AG04449 (cell line): ENCODE data around the gene ARL10.
A peak's percentile ranks its signal among the peaks of the same experiment; 100 is the strongest.

Experiments used
- CTCF ChIA-PET: fragments of 350-600 bp; formaldehyde crosslinking; extraction: SDS; loops from one replicate; lab custom pipeline; 2021; ENCODE audit warnings: antibody characterized with exemption; lab: Yijun Ruan, JAX
- POLR2A ChIA-PET: fragments of 400-600, 350-600 bp; formaldehyde crosslinking; extraction: SDS; loops from one replicate; lab custom pipeline; 2020; ENCODE audit warnings: antibody characterized with exemption, inconsistent platforms; lab: Yijun Ruan, JAX
- DNase-seq: peaks from one replicate; pipeline ENCODE4 v3.0.0-alpha.2; 2010; ENCODE audit warnings: low read depth, low spot score
- H3K4me3 ChIP-seq: 2 replicates; pipeline ENCODE4 v1.5.1; 2011; ENCODE audit warnings: low read depth, mild to moderate bottlenecking, control low read depth, low read length
- TF ChIP-seq, protein P1 (sequence below): IDR thresholded peaks from one replicate; pipeline ENCODE4 v1.5.1; 2011; ENCODE audit warnings: mild to moderate bottlenecking, moderate library complexity, low read length, control low read depth, inconsistent platforms; ENCODE audit not compliant: insufficient read depth; ENCODE audit errors: missing control alignments

The ARL10 gene

DNA sequence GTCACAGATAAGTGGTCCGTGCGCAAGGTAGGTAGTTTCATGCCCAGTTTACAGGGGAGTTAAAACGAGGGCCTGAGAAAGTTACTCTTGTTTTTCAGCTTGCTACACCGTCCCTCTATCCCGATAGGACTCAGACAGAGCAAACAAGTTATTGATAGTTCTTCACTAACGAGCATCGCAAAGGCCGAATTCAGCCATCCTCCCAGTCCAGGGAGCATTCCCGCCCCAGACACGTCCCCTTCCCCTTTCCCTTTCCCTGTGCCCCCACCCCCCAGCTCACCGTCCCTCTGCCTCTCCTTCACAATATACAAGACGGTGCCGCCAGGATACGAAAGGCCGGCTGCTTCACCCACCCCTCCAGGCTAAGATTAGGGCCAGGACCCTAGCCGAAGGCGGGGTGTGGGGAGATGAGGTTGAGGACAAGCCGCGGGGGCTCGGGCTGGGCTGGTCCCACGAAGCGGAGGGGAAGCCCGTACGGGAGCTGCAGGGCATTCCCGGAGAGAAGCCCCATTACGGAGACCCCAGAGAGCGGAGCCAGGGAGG lies 4.3 kb upstream of the ARL10 start:
- peak overlapping the region; percentile 94 for H3K4me3 ChIP-seq

DNA sequence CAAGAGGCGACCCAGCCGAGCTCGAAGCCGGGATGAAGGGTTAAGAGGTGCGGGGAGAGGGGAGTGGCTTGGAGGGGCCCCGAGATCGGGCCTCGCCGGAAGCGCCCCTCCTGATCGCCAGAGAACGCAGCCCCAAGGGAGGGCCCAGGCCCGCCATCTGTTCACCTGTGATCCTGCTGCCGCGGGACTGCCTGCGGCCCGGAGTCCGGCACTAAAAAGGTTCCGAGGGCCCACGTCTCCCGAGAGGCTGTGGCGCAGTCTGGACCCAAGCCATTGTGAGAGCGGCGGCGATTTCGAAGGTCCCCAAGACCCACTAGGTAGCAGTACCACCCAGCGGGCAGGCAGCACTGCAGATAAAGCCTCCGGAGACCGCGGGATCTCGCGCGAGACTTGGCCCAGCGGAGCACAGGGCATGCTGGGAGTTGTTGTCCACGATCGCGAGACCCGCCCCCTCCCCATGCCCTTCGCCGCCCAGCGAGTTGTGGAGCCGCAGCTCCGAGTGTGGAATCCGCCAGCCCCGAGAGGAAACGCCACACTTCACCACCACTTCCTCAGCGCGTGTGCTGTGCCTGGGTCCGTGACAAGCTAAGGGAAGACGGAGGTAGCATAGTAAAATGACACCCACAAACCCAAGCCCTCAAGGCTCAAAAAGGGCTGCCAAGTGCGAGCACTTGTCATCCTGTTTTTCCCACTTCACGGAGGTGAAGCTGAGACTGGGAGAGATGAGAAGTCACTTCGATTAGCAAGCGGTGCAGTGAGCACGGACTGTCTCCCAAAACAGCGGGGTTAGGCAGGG lies 3.7 kb upstream of the ARL10 start, which contains the start of gene KIAA1191:
TSS of gene KIAA1191 (minus strand) at position 328 of the 796 bp plus-strand sequence. CDS start 2,256 bp downstream, outside the sequence.
- DNase-seq: peak; percentile 34
- TF ChIP-seq, protein P1, sequence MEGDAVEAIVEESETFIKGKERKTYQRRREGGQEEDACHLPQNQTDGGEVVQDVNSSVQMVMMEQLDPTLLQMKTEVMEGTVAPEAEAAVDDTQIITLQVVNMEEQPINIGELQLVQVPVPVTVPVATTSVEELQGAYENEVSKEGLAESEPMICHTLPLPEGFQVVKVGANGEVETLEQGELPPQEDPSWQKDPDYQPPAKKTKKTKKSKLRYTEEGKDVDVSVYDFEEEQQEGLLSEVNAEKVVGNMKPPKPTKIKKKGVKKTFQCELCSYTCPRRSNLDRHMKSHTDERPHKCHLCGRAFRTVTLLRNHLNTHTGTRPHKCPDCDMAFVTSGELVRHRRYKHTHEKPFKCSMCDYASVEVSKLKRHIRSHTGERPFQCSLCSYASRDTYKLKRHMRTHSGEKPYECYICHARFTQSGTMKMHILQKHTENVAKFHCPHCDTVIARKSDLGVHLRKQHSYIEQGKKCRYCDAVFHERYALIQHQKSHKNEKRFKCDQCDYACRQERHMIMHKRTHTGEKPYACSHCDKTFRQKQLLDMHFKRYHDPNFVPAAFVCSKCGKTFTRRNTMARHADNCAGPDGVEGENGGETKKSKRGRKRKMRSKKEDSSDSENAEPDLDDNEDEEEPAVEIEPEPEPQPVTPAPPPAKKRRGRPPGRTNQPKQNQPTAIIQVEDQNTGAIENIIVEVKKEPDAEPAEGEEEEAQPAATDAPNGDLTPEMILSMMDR: peak; percentile 0
- ChIA-PET POLR2A (interaction anchor here (0.6 to 1.1 kb wide), 3 partner anchors 10 to 140 kb away, joined by 3 to 5 read pairs (median 3); no protein-coding TSS in a partner anchor), CTCF (interaction anchor here (1.0 to 1.8 kb wide), 2 partner anchors 10 to 632 kb away, joined by 4 to 7 read pairs; no protein-coding TSS in a partner anchor)
- peak within 1 kb of the TSS; percentile 94 for H3K4me3 ChIP-seq

More for the DNA sequence above, 4.3 kb upstream of the ARL10 start:
- DNase-seq: no peak
- ChIA-PET CTCF (interaction anchor here (1.0 to 1.6 kb wide), 2 partner anchors 9 to 87 kb away, joined by 3 to 4 read pairs; no protein-coding TSS in a partner anchor), POLR2A (interaction anchor here (1.1 kb wide), 1 partner anchor 141 kb away, joined by 3 read pairs; no protein-coding TSS in a partner anchor)
- TF ChIP-seq, protein P1: no peak

DNA sequence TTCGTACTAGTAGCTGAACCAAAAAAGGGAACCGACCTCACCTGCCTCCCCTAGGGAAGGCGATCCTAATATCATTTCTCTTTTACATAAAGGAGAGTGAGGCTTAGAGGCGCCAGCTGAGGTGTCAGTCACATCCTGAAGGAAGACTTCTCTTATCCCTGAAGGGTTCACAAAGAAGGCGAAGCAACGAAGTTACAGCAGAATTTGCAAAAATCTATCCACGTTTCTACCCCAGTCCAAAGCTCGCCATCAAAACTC lies 3.1 kb upstream of the ARL10 start:
- ChIA-PET POLR2A (interaction anchor here (0.8 kb wide), 1 partner anchor 19 kb away, joined by 5 read pairs; no protein-coding TSS in a partner anchor), CTCF (interaction anchor here (1.8 kb wide), 1 partner anchor 632 kb away, joined by 7 read pairs; no protein-coding TSS in a partner anchor)
- H3K4me3 ChIP-seq: peak overlapping the region; percentile 94
- no peak for DNase-seq
- TF ChIP-seq, protein P1: no peak

DNA sequence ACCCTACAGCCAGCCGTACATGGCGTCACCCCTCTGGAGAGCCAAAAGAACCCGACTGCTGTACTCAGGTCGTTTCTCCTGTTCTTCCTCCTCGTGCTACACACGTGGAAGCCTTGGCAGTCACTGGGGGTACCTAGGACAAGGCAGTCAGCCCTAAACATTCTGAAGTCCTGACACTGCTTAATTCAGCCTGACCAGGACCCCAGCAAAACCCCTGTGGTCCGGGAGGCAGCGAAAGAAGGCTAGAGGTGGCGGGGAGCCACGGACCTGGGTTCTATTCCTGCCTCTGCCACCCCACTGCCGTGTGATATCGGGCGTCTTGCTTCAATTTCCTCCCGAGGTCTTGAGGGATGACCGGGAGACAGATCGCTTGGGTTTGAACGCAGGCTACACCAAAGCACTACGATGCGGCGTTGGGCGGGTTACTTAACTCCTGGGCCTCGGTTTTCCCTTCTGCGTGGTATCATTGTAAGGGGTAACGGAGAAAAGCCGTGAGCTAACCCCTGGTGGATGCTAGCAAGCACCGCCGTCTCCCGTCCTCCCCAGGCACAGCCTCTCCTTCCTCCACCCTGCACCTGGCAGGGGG lies 429 bp upstream of the ARL10 start:
- TF ChIP-seq, protein P1: no peak
- DNase-seq: no peak
- CTCF ChIA-PET: no interaction called here
- H3K4me3 ChIP-seq: peak overlapping the region; percentile 70
- POLR2A ChIA-PET: interaction anchor here (1.6 kb wide), 1 partner anchor 13 kb away, joined by 5 read pairs; no protein-coding TSS in a partner anchor

DNA sequence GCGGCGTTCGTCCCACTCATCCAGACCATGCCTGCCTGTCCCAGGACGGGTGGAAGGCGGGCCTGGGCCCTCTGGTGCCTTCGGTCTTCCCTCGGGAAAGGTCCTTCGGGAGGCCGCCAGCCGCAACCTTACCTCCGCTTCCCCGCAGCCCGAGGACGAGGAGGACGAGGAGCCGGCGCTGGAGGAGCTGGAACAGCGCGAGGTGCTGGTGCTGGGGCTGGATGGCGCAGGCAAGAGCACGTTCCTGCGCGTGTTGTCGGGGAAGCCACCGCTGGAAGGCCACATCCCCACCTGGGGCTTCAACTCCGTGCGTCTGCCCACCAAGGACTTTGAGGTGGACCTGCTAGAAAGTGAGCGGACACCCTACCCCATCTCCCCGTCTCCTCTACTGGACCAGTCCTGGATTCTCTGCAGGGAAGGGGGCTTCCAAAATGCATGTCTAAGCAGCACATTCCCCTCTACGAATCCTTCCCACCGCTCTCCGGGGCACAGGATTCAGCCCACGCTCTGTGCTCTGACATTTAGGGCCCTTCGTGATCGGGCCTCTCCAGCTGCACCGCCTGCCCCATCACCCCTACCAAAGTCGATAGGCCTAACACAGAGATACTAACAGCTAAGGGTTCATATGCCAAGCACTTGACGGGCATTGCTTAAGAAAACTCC lies 1.1 kb downstream of the ARL10 start:
- TF ChIP-seq, protein P1: no peak
- no peak for DNase-seq
- CTCF ChIA-PET: no interaction called here
- peak overlapping the region; percentile 70 for H3K4me3 ChIP-seq
- POLR2A ChIA-PET: interaction anchor here (1.6 kb wide), 1 partner anchor 14 kb away, joined by 5 read pairs; no protein-coding TSS in a partner anchor
